GM12878 (cell line): Measurements from ENCODE around the gene FCN2. TPM values are rescaled to one million over a fixed set of nuclear protein-coding genes. Genes with fewer than 3 reads are reported as not detected.

Source experiments
- E2F8 ChIP-seq: fragments of 450-650 bp; IDR thresholded peaks from 2 replicates; pipeline ENCODE4 v1.6.1; 2018; ENCODE audit warnings: mild to moderate bottlenecking, low read depth, moderate library complexity; ENCODE audit not compliant: partially characterized antibody
- FOS ChIP-seq: IDR thresholded peaks from 3 replicates; pipeline ENCODE4 v1.6.1; 2011; ENCODE audit warnings: borderline replicate concordance; ENCODE audit not compliant: insufficient read length; ENCODE audit errors: extremely low read depth
- FOXM1 ChIP-seq: IDR thresholded peaks from 2 replicates; pipeline ENCODE4 v1.6.1; 2012; ENCODE audit warnings: low read depth, mild to moderate bottlenecking, inconsistent platforms, low read length, moderate library complexity
- HDAC6 ChIP-seq: fragments of 200-600 bp; sonication (generic); IDR thresholded peaks from one replicate; pipeline ENCODE4 v1.8.0; 2017; ENCODE audit warnings: antibody characterized with exemption; ENCODE audit not compliant: unreplicated experiment
- HDGF ChIP-seq: fragments of 450-650 bp; IDR thresholded peaks from 2 replicates; pipeline ENCODE4 v1.6.1; 2016; ENCODE audit warnings: antibody characterized with exemption
- MYB ChIP-seq: fragments of 150-350 bp; IDR thresholded peaks from 2 replicates; pipeline ENCODE4 v1.6.1; 2014; ENCODE audit warnings: mild to moderate bottlenecking, low read depth, low read length, borderline replicate concordance
- NFXL1 ChIP-seq: fragments of 450-650 bp; IDR thresholded peaks from 2 replicates; pipeline ENCODE4 v1.6.1; 2017; ENCODE audit warnings: antibody characterized with exemption, mild to moderate bottlenecking, borderline replicate concordance
- RFX5 ChIP-seq: IDR thresholded peaks from 2 replicates; pipeline ENCODE4 v1.6.1; 2011; ENCODE audit warnings: low read depth, low read length, improper control_type of control experiment
- SREBF1 ChIP-seq: IDR thresholded peaks from 2 replicates; pipeline ENCODE4 v1.6.1; 2012; ENCODE audit warnings: mild to moderate bottlenecking, low read length
- USF2 ChIP-seq: IDR thresholded peaks from 2 replicates; pipeline ENCODE4 v1.6.1; 2011; ENCODE audit warnings: low read depth, low read length, improper control_type of control experiment, borderline replicate concordance
- polyA plus RNA-seq, 11 experiments: library from polyadenylated mRNA; depleted of rRNA in 4 of 11; unstranded in 6 of 11; stranded (reverse) in 5 of 11; fragments of >200 nt; fragmentation: Nextera tagmentation in 4 of 11; fragmentation: Illumina TruSeq in 1 of 11; extraction: Ambion mirVana in 4 of 11; extraction: Trizol in 1 of 11; gene quantifications; 1 replicate in 1 of 11; 2 replicates in 10 of 11; pipeline versions ENCODE4 v1.2.1 to v1.2.3, GENCODE V29; 2011 to 2016; ENCODE audit warnings: inconsistent platforms in 2 of 11, missing spikeins in 2 of 11, low read depth in 1 of 11
- total RNA-seq, 4 experiments: library from RNA; depleted of rRNA in 3 of 4; stranded (reverse); fragments of >200 nt in 3 of 4; fragmentation: Illumina TruSeq in 1 of 4; extraction: Trizol in 1 of 4; gene quantifications; 2 replicates each; pipeline versions ENCODE4 v1.2.1 to v1.2.3, GENCODE V29; 2013 to 2021

FCN2 gene
- total and polyA plus RNA-seq, 10 of the 15 experiments (the other 5 are each of a cell fraction or from before 2014, with no cell fraction given), result not detected

- TF ChIP-seq RFX5 (no peak), NFXL1 (no peak), E2F8 (no peak), SREBF1 (no peak), HDAC6 (no peak), HDGF (no peak), FOS (no peak), USF2 (no peak), MYB (no peak), FOXM1 (no peak)
Measured at GRCh38 chr9:134908524-134909309, 28.1 kb downstream of the FCN2 start (continued).
